HEK293 (cell line): ENCODE data around the gene ST8SIA4.

ENCODE experiments used
- CTCF ChIA-PET: fragments of 350-600 bp; formaldehyde crosslinking; extraction: SDS; loops from one replicate; lab custom pipeline; 2021; ENCODE audit warnings: antibody characterized with exemption; lab: Yijun Ruan, JAX
- POLR2A ChIA-PET: fragments of 300-600 bp; formaldehyde crosslinking; extraction: SDS; loops from one replicate; lab custom pipeline; 2020; ENCODE audit warnings: antibody characterized with exemption, inconsistent platforms; lab: Yijun Ruan, JAX
- H3K27ac ChIP-seq: fragments of 200-500 bp; sonication (Bioruptor generic); 2 replicates; pipeline ENCODE4 v1.5.1; 2014; ENCODE audit warnings: low read depth, low read length, control low read depth, inconsistent platforms; ENCODE audit errors: extremely low read depth
- H3K36me3 ChIP-seq, 2 experiments: fragments of 200-500 bp in 1 of 2; sonication (Bioruptor generic) in 1 of 2; 1 replicate in 1 of 2; 2 replicates in 1 of 2; pipeline ENCODE4 v1.5.1; 2014 to 2017; ENCODE audit warnings: inconsistent platforms in 2 of 2, low read length in 2 of 2; ENCODE audit not compliant: control insufficient read depth in 2 of 2, insufficient read depth in 1 of 2
- H3K4me1 ChIP-seq: fragments of 200-500 bp; sonication (Bioruptor generic); 2 replicates; pipeline ENCODE4 v1.5.1; 2014; ENCODE audit warnings: mild to moderate bottlenecking, low read length, inconsistent platforms; ENCODE audit not compliant: control insufficient read depth, insufficient read depth
- H3K4me3 ChIP-seq: 2 replicates; pipeline ENCODE4 v1.5.1; 2011; ENCODE audit warnings: low read depth, mild to moderate bottlenecking, control low read depth, low read length, moderate library complexity
- H3K9me3 ChIP-seq: fragments of 200-500 bp; sonication (Bioruptor generic); 2 replicates; pipeline ENCODE4 v1.5.1; 2014; ENCODE audit warnings: low read depth, low read length, inconsistent platforms; ENCODE audit not compliant: control insufficient read depth, insufficient read depth
- FEZF1 ChIP-seq: fragments of 450-650 bp; formaldehyde crosslinking; IDR thresholded peaks from 2 replicates; pipeline ENCODE4 v1.5.1; 2016; ENCODE audit warnings: missing biosample characterization, missing genetic modification characterization
- IKZF3 ChIP-seq: fragments of 450-650 bp; IDR thresholded peaks from 2 replicates; pipeline ENCODE4 v1.5.0; 2018; ENCODE audit warnings: missing biosample characterization, mild to moderate bottlenecking, missing genetic modification characterization, moderate library complexity
- KLF7 ChIP-seq: fragments of 450-650 bp; formaldehyde crosslinking; IDR thresholded peaks from 2 replicates; pipeline ENCODE4 v1.5.1; 2016; ENCODE audit warnings: missing biosample characterization, missing genetic modification characterization, borderline replicate concordance
- KLF9 ChIP-seq: fragments of 450-650 bp; formaldehyde crosslinking; IDR thresholded peaks from 2 replicates; pipeline ENCODE4 v1.5.1; 2016; ENCODE audit warnings: missing biosample characterization, missing genetic modification characterization, low read depth
- PRDM1 ChIP-seq: fragments of 450-650 bp; formaldehyde crosslinking; IDR thresholded peaks from 2 replicates; pipeline ENCODE4; 2016; ENCODE audit warnings: missing biosample characterization, missing genetic modification characterization
- TRIM28 ChIP-seq: IDR thresholded peaks from 2 replicates; pipeline ENCODE4 v1.6.1; 2011; ENCODE audit warnings: low read length, control low read depth, borderline replicate concordance
- ZBTB17 ChIP-seq: fragments of 450-650 bp; formaldehyde crosslinking; IDR thresholded peaks from 2 replicates; pipeline ENCODE4 v1.5.1; 2016; ENCODE audit warnings: missing biosample characterization, missing genetic modification characterization
- ZBTB7A ChIP-seq: fragments of 450-650 bp; formaldehyde crosslinking; IDR thresholded peaks from 2 replicates; pipeline ENCODE4 v1.5.1; 2016; ENCODE audit warnings: low read depth, missing biosample characterization, missing genetic modification characterization
- ZFHX2 ChIP-seq: fragments of 450-650 bp; formaldehyde crosslinking; conservative IDR thresholded peaks from 2 replicates; pipeline ENCODE4 v1.5.1; 2016; ENCODE audit warnings: missing biosample characterization, missing genetic modification characterization
- ZFP3 ChIP-seq: fragments of 450-650 bp; formaldehyde crosslinking; IDR thresholded peaks from 2 replicates; pipeline ENCODE4 v1.5.1; 2016; ENCODE audit warnings: low read depth, missing biosample characterization, missing genetic modification characterization
- ZNF140 ChIP-seq: fragments of 450-650 bp; formaldehyde crosslinking; IDR thresholded peaks from 2 replicates; pipeline ENCODE4 v1.5.1; 2016; ENCODE audit warnings: missing biosample characterization, missing genetic modification characterization
- ZNF239 ChIP-seq: fragments of 450-650 bp; formaldehyde crosslinking; IDR thresholded peaks from 2 replicates; pipeline ENCODE4 v1.5.1; 2016; ENCODE audit warnings: missing biosample characterization, missing genetic modification characterization
- ZNF292 ChIP-seq: fragments of 450-650 bp; formaldehyde crosslinking; IDR thresholded peaks from 2 replicates; pipeline ENCODE4 v1.5.1; 2016; ENCODE audit warnings: low read depth, missing biosample characterization, missing genetic modification characterization, borderline replicate concordance
- ZNF311 ChIP-seq: fragments of 450-650 bp; formaldehyde crosslinking; IDR thresholded peaks from 2 replicates; pipeline ENCODE4 v1.5.1; 2017; ENCODE audit warnings: missing biosample characterization, missing genetic modification characterization, borderline replicate concordance
- ZNF37A ChIP-seq: fragments of 450-650 bp; IDR thresholded peaks from 2 replicates; pipeline ENCODE4 v1.5.1; 2018; ENCODE audit warnings: missing biosample characterization, missing genetic modification characterization
- ZNF394 ChIP-seq: fragments of 450-650 bp; formaldehyde crosslinking; IDR thresholded peaks from 2 replicates; pipeline ENCODE4 v1.5.1; 2016; ENCODE audit warnings: missing biosample characterization, missing genetic modification characterization, mild to moderate bottlenecking, moderate library complexity, borderline replicate concordance
- ZNF449 ChIP-seq: fragments of 450-650 bp; formaldehyde crosslinking; IDR thresholded peaks from 2 replicates; pipeline ENCODE4 v1.5.1; 2017; ENCODE audit warnings: missing biosample characterization, mild to moderate bottlenecking, missing genetic modification characterization, moderate library complexity
- ZNF548 ChIP-seq: fragments of 450-650 bp; formaldehyde crosslinking; IDR thresholded peaks from 2 replicates; pipeline ENCODE4 v1.5.1; 2016; ENCODE audit warnings: missing biosample characterization, missing genetic modification characterization
- ZNF670 ChIP-seq: fragments of 450-650 bp; formaldehyde crosslinking; IDR thresholded peaks from 2 replicates; pipeline ENCODE4 v1.5.1; 2016; ENCODE audit warnings: missing biosample characterization, missing genetic modification characterization, low read depth
- ZNF701 ChIP-seq: fragments of 450-650 bp; formaldehyde crosslinking; IDR thresholded peaks from 2 replicates; pipeline ENCODE4 v1.5.1; 2016; ENCODE audit warnings: missing biosample characterization, missing genetic modification characterization
- ZNF707 ChIP-seq: fragments of 450-650 bp; formaldehyde crosslinking; IDR thresholded peaks from 2 replicates; pipeline ENCODE4 v1.5.1; 2016; ENCODE audit warnings: missing biosample characterization, missing genetic modification characterization
- ZSCAN16 ChIP-seq: fragments of 450-650 bp; formaldehyde crosslinking; IDR thresholded peaks from 2 replicates; pipeline ENCODE4 v1.5.1; 2016; ENCODE audit warnings: missing biosample characterization, missing genetic modification characterization
- TF ChIP-seq, protein P1 (sequence below): fragments of 450-650 bp; formaldehyde crosslinking; IDR thresholded peaks from 2 replicates; pipeline ENCODE4 v1.5.1; 2017; ENCODE audit warnings: missing biosample characterization, missing genetic modification characterization

The ST8SIA4 gene

GRCh38 chr5:100796851-100797250, 106.2 kb downstream of the ST8SIA4 start:
- no peak for TF ChIP-seq ZNF140 (tag by site-specific recombination)
- no peak for TF ChIP-seq ZNF670 (tag by site-specific recombination)
- TF ChIP-seq ZBTB17 = no peak
- TF ChIP-seq, all 188 proteins: peak for 0
- Histone ChIP-seq H3K4me3 (no peak overlapping the region), H3K9me3 (no peaks in the 10 kb centered on the region), H3K36me3 (no peaks in the 10 kb centered on the region), H3K4me1 (no peaks in the 10 kb centered on the region), H3K27ac (no peak overlapping the region)
- ChIA-PET POLR2A (no interaction called here), CTCF (interaction anchor here (0.6 kb wide), 1 partner anchor 881 kb away, joined by 3 read pairs; no protein-coding TSS in a partner anchor)

DNA sequence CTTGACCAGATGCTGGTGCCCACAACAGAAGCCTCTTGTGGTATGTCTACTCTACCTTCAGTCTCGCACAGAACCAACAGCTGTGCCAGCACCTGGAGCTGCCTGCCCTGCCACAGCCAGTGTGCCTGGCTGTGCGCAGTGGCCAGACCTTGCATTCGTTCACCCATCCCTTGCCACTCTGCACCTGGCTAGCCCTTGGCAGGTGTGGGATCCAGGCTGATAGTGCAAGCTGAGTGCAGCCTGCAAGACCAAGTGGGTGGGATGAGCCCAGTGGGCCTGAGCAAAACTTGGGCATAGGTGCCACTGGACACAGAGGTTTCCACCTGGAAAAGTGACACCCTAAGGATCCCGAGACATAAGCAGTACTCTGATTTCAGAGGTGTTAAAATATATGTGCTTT, 108.2 kb downstream of the ST8SIA4 start:
- POLR2A ChIA-PET = no interaction called here
- H3K4me3 ChIP-seq = no peak overlapping the region
- TF ChIP-seq ZBTB7A (no peak), ZFP3 (tag by site-specific recombination) (no peak), ZNF239 (tag by site-specific recombination) (no peak), PRDM1 (tag by site-specific recombination) (no peak), ZNF311 (tag by site-specific recombination) (no peak), ZNF707 (no peak), ZNF449 (tag by site-specific recombination) (no peak), ZNF548 (no peak), ZNF292 (tag by site-specific recombination) (no peak), ZSCAN16 (tag by site-specific recombination) (no peak), ZNF37A (no peak), KLF9 (tag by site-specific recombination) (no peak), ZNF394 (tag by site-specific recombination) (no peak), ZNF701 (tag by site-specific recombination) (no peak), IKZF3 (tag by site-specific recombination) (no peak), FEZF1 (tag by site-specific recombination) (no peak), KLF7 (tag by site-specific recombination) (no peak)
- TF ChIP-seq, protein P1, sequence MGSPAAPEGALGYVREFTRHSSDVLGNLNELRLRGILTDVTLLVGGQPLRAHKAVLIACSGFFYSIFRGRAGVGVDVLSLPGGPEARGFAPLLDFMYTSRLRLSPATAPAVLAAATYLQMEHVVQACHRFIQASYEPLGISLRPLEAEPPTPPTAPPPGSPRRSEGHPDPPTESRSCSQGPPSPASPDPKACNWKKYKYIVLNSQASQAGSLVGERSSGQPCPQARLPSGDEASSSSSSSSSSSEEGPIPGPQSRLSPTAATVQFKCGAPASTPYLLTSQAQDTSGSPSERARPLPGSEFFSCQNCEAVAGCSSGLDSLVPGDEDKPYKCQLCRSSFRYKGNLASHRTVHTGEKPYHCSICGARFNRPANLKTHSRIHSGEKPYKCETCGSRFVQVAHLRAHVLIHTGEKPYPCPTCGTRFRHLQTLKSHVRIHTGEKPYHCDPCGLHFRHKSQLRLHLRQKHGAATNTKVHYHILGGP (tag by site-specific recombination) = no peak
- TF ChIP-seq, all 188 proteins: peak for 0
- Histone ChIP-seq H3K27ac (no peak overlapping the region), H3K36me3 (no peaks in the 10 kb centered on the region), H3K9me3 (no peaks in the 10 kb centered on the region), H3K4me1 (no peaks in the 10 kb centered on the region)
- CTCF ChIA-PET = no interaction called here

DNA sequence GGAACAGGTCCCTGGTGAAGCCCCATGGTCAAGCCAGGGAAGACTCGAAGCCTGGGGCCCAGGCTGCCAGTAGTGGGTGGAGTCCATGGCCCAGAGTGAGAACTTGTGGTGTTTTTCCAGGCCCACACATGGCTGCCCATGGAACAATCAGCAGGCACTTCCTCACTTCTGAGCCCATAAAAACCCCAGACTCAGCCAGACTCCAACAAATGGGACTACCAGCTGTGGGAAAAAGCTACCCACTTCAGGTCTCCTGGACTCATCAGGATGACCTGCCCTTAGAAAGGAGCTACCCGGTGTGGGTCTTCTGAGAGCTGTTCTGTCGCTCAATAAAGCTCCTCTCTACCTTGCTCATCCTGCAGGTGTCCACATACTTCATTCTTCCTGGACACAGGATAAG, 108.9 kb downstream of the ST8SIA4 start:
- POLR2A ChIA-PET = no interaction called here
- H3K4me1 ChIP-seq = no peaks in the 10 kb centered on the region

More for the DNA sequence above, 108.9 kb downstream of the ST8SIA4 start:
- CTCF ChIA-PET = no interaction called here
- H3K9me3 ChIP-seq = no peaks in the 10 kb centered on the region
- TF ChIP-seq TRIM28 = peak; percentile 47; the same call in 1 of the 2 replicates
- TF ChIP-seq ZFHX2 = no peak
- TF ChIP-seq, all 188 proteins: peak for 1
- Histone ChIP-seq H3K36me3 (no peaks in the 10 kb centered on the region), H3K4me3 (no peak overlapping the region), H3K27ac (no peak overlapping the region)
